ENCODE data around the gene OCRL.

Gene OCRL

GRCh38 chrX:129638917-129639316 is 98.9 kb downstream of the OCRL start:
- no peak for TF ChIP-seq TAF1 (IDR thresholded peaks at IDR 0.05; ENCODE audit: borderline replicate concordance, insufficient read depth, low read length)
- TF ChIP-seq POLR2AphosphoS5 (IDR thresholded peaks at IDR 0.05; ENCODE audit: low read depth, low read length): no peak
- TF ChIP-seq SIN3A (IDR thresholded peaks at IDR 0.05; ENCODE audit: borderline replicate concordance, insufficient read depth, low read length): no peak
- no peak for TF ChIP-seq REST (IDR thresholded peaks at IDR 0.05; ENCODE audit: insufficient read depth in 1 of 2, low read depth in 2 of 2, low read length in 2 of 2)
- TF ChIP-seq FOXP2 (optimal IDR thresholded peaks at IDR 0.05; ENCODE audit: borderline replicate concordance, extremely low read depth, extremely low read length, insufficient read depth): no peak

- TF ChIP-seq TAF1 (IDR thresholded peaks at IDR 0.05; ENCODE audit: borderline replicate concordance, insufficient read depth, low read length): no peak
- TF ChIP-seq SIN3A (IDR thresholded peaks at IDR 0.05; ENCODE audit: borderline replicate concordance, insufficient read depth, low read length): no peak
- TF ChIP-seq POLR2AphosphoS5 (IDR thresholded peaks at IDR 0.05; ENCODE audit: low read depth, low read length): no peak
- no peak for TF ChIP-seq REST (IDR thresholded peaks at IDR 0.05; ENCODE audit: insufficient read depth in 1 of 2, low read depth in 2 of 2, low read length in 2 of 2)
- no peak for TF ChIP-seq FOXP2 (optimal IDR thresholded peaks at IDR 0.05; ENCODE audit: borderline replicate concordance, extremely low read depth, extremely low read length, insufficient read depth)
Measured at GRCh38 chrX:129640737-129641136, 100.7 kb downstream of the OCRL start.

- TF ChIP-seq SIN3A (IDR thresholded peaks at IDR 0.05; ENCODE audit: borderline replicate concordance, insufficient read depth, low read length) (no peak), FOXP2 (optimal IDR thresholded peaks at IDR 0.05; ENCODE audit: borderline replicate concordance, extremely low read depth, extremely low read length, insufficient read depth) (no peak), TAF1 (IDR thresholded peaks at IDR 0.05; ENCODE audit: borderline replicate concordance, insufficient read depth, low read length) (no peak), REST (IDR thresholded peaks at IDR 0.05; ENCODE audit: insufficient read depth in 1 of 2, low read depth in 2 of 2, low read length in 2 of 2) (no peak), POLR2AphosphoS5 (IDR thresholded peaks at IDR 0.05; ENCODE audit: low read depth, low read length) (no peak)
Measured at GRCh38 chrX:129641469-129641868, 101.4 kb downstream of the OCRL start.

- TF ChIP-seq POLR2AphosphoS5 (IDR thresholded peaks at IDR 0.05; ENCODE audit: low read depth, low read length) (no peak), REST (IDR thresholded peaks at IDR 0.05; ENCODE audit: insufficient read depth in 1 of 2, low read depth in 2 of 2, low read length in 2 of 2) (no peak), FOXP2 (optimal IDR thresholded peaks at IDR 0.05; ENCODE audit: borderline replicate concordance, extremely low read depth, extremely low read length, insufficient read depth) (no peak), SIN3A (IDR thresholded peaks at IDR 0.05; ENCODE audit: borderline replicate concordance, insufficient read depth, low read length) (no peak), TAF1 (IDR thresholded peaks at IDR 0.05; ENCODE audit: borderline replicate concordance, insufficient read depth, low read length) (no peak)
Measured at GRCh38 chrX:129641941-129642340, 101.9 kb downstream of the OCRL start.
